ENCODE data around the gene SH3BGR. TPM values are rescaled to one million over a fixed set of nuclear protein-coding genes. Genes with fewer than 3 reads are reported as not detected.
A peak's percentile ranks its signal among the peaks of the same experiment; 100 is the strongest.

Gene SH3BGR
- total RNA-seq, 6 experiments from 2014 or later, result 2.0 to 4.9 (median 3.0) TPM

GRCh38 chr21:39447264-39447663 lies 4.5 kb upstream of the SH3BGR start:
- DNase-seq (no peak), ATAC-seq (no peak)
- H3K27me3 ChIP-seq, result no peaks in the 10 kb centered on the region
- H3K4me3 ChIP-seq, result no peak overlapping the region
- no peaks in the 10 kb centered on the region for H3K36me3 ChIP-seq
- H3K27ac ChIP-seq, result no peak overlapping the region
- intact Hi-C loops (cut with DNase I), result no loop called here
- WGBS (ENCODE audit: insufficient coverage, low coverage, low lambda C conversion rate, missing lambda C conversion rate), result 97% methylated on average over 7 of the region's 7 CpGs
- H3K4me1 ChIP-seq, result peaks cover 0 to 7% (median 3%) of the 10 kb centered on the region in 4 donors
- TF ChIP-seq CTCF (IDR thresholded peaks at IDR 0.05) (no peak), POLR2A (IDR thresholded peaks at IDR 0.05) (no peak)
- H3K9me3 ChIP-seq, result no peaks in the 10 kb centered on the region

- no peaks in the 10 kb centered on the region for H3K4me1 ChIP-seq
- DNase-seq (no peak), ATAC-seq (no peak)
- no peaks in the 10 kb centered on the region for H3K9me3 ChIP-seq
- 80% methylated on average over 9 of the region's 10 CpGs for WGBS (ENCODE audit: insufficient coverage, low coverage, low lambda C conversion rate, missing lambda C conversion rate)
- H3K27me3 ChIP-seq, result no peaks in the 10 kb centered on the region
- peak overlapping the region in 2 of 3 donors; percentile 18 to 27 for H3K4me3 ChIP-seq
- H3K27ac ChIP-seq, result peak overlapping the region in 2 of 3 donors; percentile 61 to 72
- intact Hi-C loops (cut with DNase I), result no loop called here
- no peak for TF ChIP-seq CTCF (IDR thresholded peaks at IDR 0.05)
- TF ChIP-seq POLR2A (IDR thresholded peaks at IDR 0.05), result no peak
- no peaks in the 10 kb centered on the region for H3K36me3 ChIP-seq
Measured at GRCh38 chr21:39452207-39452969, 618 bp downstream of the SH3BGR start.

- no peak for TF ChIP-seq POLR2A (IDR thresholded peaks at IDR 0.05)
- TF ChIP-seq CTCF (IDR thresholded peaks at IDR 0.05), result no peak
- no peak overlapping the region for H3K27ac ChIP-seq
- no peaks in the 10 kb centered on the region for H3K9me3 ChIP-seq
- WGBS (ENCODE audit: insufficient coverage, low coverage, low lambda C conversion rate, missing lambda C conversion rate), result 83% methylated on average over 5 of the region's 6 CpGs
- ATAC-seq (no peak), DNase-seq (no peak)
- H3K4me3 ChIP-seq, result no peak overlapping the region
- H3K4me1 ChIP-seq, result no peaks in the 10 kb centered on the region
- no peaks in the 10 kb centered on the region for H3K36me3 ChIP-seq
- intact Hi-C loops (cut with DNase I), result no loop called here
- H3K27me3 ChIP-seq, result no peaks in the 10 kb centered on the region
Measured at GRCh38 chr21:39452970-39453342, 1.2 kb downstream of the SH3BGR start.

- TF ChIP-seq CTCF (IDR thresholded peaks at IDR 0.05) (no peak), POLR2A (IDR thresholded peaks at IDR 0.05) (no peak)
- intact Hi-C loops (cut with DNase I), result no loop called here
- H3K4me1 ChIP-seq, result no peaks in the 10 kb centered on the region
- no peak overlapping the region for H3K4me3 ChIP-seq
- DNase-seq, result no peak
- no peaks in the 10 kb centered on the region for H3K27me3 ChIP-seq
- WGBS (ENCODE audit: insufficient coverage, low coverage, low lambda C conversion rate, missing lambda C conversion rate), result 88% methylated on average over 4 of the region's 4 CpGs
- H3K9me3 ChIP-seq, result no peaks in the 10 kb centered on the region
- no peak overlapping the region for H3K27ac ChIP-seq
- ATAC-seq, result no peak
- H3K36me3 ChIP-seq, result no peaks in the 10 kb centered on the region
Measured at GRCh38 chr21:39453571-39454179, 1.9 kb downstream of the SH3BGR start.

Data from right lobe of liver (tissue), 6 donors.